SK-N-SH (cell line): ENCODE data around the gene C18orf54. TPM values are rescaled to one million over a fixed set of nuclear protein-coding genes. Genes with fewer than 3 reads are reported as not detected.

ENCODE experiments used
- CTCF ChIA-PET: fragments of 300-600, 350-600 bp; formaldehyde crosslinking; extraction: SDS; loops from one replicate; lab custom pipeline; 2021; lab: Yijun Ruan, JAX
- POLR2A ChIA-PET: fragments of 350-600 bp; sonication (Branson Sonifier 250); formaldehyde crosslinking; extraction: SDS; loops from one replicate; lab custom pipeline; 2020; ENCODE audit warnings: antibody characterized with exemption, inconsistent platforms; lab: Yijun Ruan, JAX
- DNase-seq: peaks from one replicate; pipeline ENCODE4 v3.0.0; 2012
- H2AFZ ChIP-seq: fragments of 200-600 bp; sonication (generic); 2 replicates; pipeline ENCODE4 v1.8.1; 2016; ENCODE audit warnings: antibody characterized with exemption, mild to moderate bottlenecking, low read depth
- H3F3A ChIP-seq: fragments of 200-600 bp; sonication (generic); replicated peaks from 2 replicates; pipeline ENCODE3; 2016; ENCODE audit warnings: antibody characterized with exemption, mild to moderate bottlenecking; ENCODE audit not compliant: insufficient read depth
- H3K27ac ChIP-seq, 2 experiments: fragments of 200-500 bp in 1 of 2; fragments of 200-600 bp in 1 of 2; sonication (Bioruptor generic) in 1 of 2; sonication (generic), shearing (Covaris generic) in 1 of 2; 2 replicates each; pipeline versions ENCODE4 v1.5.1 to v1.6.1; 2014 to 2016; ENCODE audit warnings: low read depth in 2 of 2, inconsistent platforms in 1 of 2, low read length in 1 of 2, mild to moderate bottlenecking in 1 of 2, mixed read lengths in 1 of 2
- H3K27me3 ChIP-seq: fragments of 200-600 bp; sonication (generic), shearing (Covaris generic); 2 replicates; pipeline ENCODE4 v1.6.1; 2016; ENCODE audit warnings: mixed run types; ENCODE audit not compliant: insufficient read depth
- H3K36me3 ChIP-seq, 2 experiments: fragments of 200-500 bp in 1 of 2; fragments of 200-600 bp in 1 of 2; sonication (Bioruptor generic) in 1 of 2; sonication (generic) in 1 of 2; replicated peaks in 1 of 2; 2 replicates each; pipeline versions ENCODE3 to v1.5.1; 2014 to 2016; ENCODE audit warnings: low read length in 1 of 2, mild to moderate bottlenecking in 1 of 2; ENCODE audit not compliant: insufficient read depth in 2 of 2, control insufficient read depth in 1 of 2
- H3K4me1 ChIP-seq, 2 experiments: fragments of 200-500 bp in 1 of 2; fragments of 200-600 bp in 1 of 2; sonication (Bioruptor generic) in 1 of 2; sonication (generic), shearing (Covaris generic) in 1 of 2; 2 replicates each; pipeline versions ENCODE4 v1.5.1 to v1.6.1; 2014 to 2016; ENCODE audit warnings: low read depth in 1 of 2, low read length in 1 of 2, mixed run types in 1 of 2; ENCODE audit not compliant: insufficient read depth in 2 of 2, control insufficient read depth in 1 of 2
- H3K4me2 ChIP-seq: fragments of 200-600 bp; sonication (generic), shearing (Covaris generic); 2 replicates; pipeline ENCODE4 v1.6.1; 2017; ENCODE audit warnings: mixed run types
- H3K4me3 ChIP-seq, 2 experiments: fragments of 200-500 bp in 1 of 2; fragments of 200-600 bp in 1 of 2; sonication (Bioruptor generic) in 1 of 2; sonication (generic), shearing (Covaris generic) in 1 of 2; 2 replicates each; pipeline versions ENCODE4 v1.5.1 to v1.8.1; 2014 to 2016; ENCODE audit warnings: low read depth in 2 of 2, inconsistent platforms in 1 of 2, low read length in 1 of 2, mild to moderate bottlenecking in 1 of 2, mixed read lengths in 1 of 2, moderate library complexity in 1 of 2
- H3K79me2 ChIP-seq: fragments of 200-600 bp; sonication (generic); 2 replicates; pipeline ENCODE4 v1.8.1; 2017; ENCODE audit warnings: mild to moderate bottlenecking; ENCODE audit not compliant: insufficient read depth
- H3K9ac ChIP-seq: fragments of 200-600 bp; sonication (generic); 2 replicates; pipeline ENCODE4 v1.6.1; 2017; ENCODE audit warnings: mixed run types
- H3K9me2 ChIP-seq: fragments of 200-600 bp; sonication (generic); 2 replicates; pipeline ENCODE4 v1.6.1; 2017; ENCODE audit warnings: mixed run types
- H3K9me3 ChIP-seq: fragments of 200-600 bp; sonication (generic); 2 replicates; pipeline ENCODE4 v1.6.1; 2017; ENCODE audit warnings: mixed run types, mild to moderate bottlenecking, moderate library complexity
- H4K20me1 ChIP-seq: fragments of 200-600 bp; sonication (generic); 2 replicates; pipeline ENCODE4 v1.6.1; 2017; ENCODE audit warnings: mild to moderate bottlenecking, mixed run types; ENCODE audit not compliant: insufficient read depth
- CTCF ChIP-seq: fragments of 200-600 bp; sonication (generic); IDR thresholded peaks from 2 replicates; pipeline ENCODE4 v1.6.1; 2017; ENCODE audit warnings: antibody characterized with exemption, mild to moderate bottlenecking, moderate library complexity
- GABPA ChIP-seq: IDR thresholded peaks from 2 replicates; pipeline ENCODE4 v1.4.0; 2012; ENCODE audit warnings: low read depth, mild to moderate bottlenecking
- NRF1 ChIP-seq: IDR thresholded peaks from 2 replicates; pipeline ENCODE4 v1.6.1; 2012; ENCODE audit warnings: low read depth, mild to moderate bottlenecking, low read length
- POLR2AphosphoS5 ChIP-seq: IDR thresholded peaks from 2 replicates; pipeline ENCODE4 v1.6.1; 2012; ENCODE audit warnings: low read depth, low read length
- RAD21 ChIP-seq: IDR thresholded peaks from 2 replicates; pipeline ENCODE4 v1.6.1; 2012; ENCODE audit warnings: mild to moderate bottlenecking, low read length
- REST ChIP-seq: IDR thresholded peaks from 2 replicates; pipeline ENCODE4 v1.6.1; 2012; ENCODE audit warnings: mild to moderate bottlenecking, low read depth, low read length, moderate library complexity
- RFX5 ChIP-seq: IDR thresholded peaks from 2 replicates; pipeline ENCODE4 v1.6.1; 2012; ENCODE audit warnings: mild to moderate bottlenecking, improper control_type of control experiment, low read length
- SMC3 ChIP-seq: IDR thresholded peaks from 2 replicates; pipeline ENCODE4 v1.6.1; 2012; ENCODE audit warnings: low read depth, low read length, improper control_type of control experiment
- TCF12 ChIP-seq: IDR thresholded peaks from 2 replicates; pipeline ENCODE4 v1.4.0; 2012
- TEAD4 ChIP-seq: IDR thresholded peaks from 2 replicates; pipeline ENCODE4 v1.4.0; 2012; ENCODE audit warnings: mild to moderate bottlenecking, borderline replicate concordance; ENCODE audit not compliant: insufficient read depth
- YY1 ChIP-seq: IDR thresholded peaks from 2 replicates; pipeline ENCODE4 v1.4.0; 2012; ENCODE audit warnings: low read depth, mild to moderate bottlenecking
- WGBS: methylation state at CpG from one replicate; pipeline ENCODE4 v1.1.6; 2017; ENCODE audit warnings: low lambda C conversion rate; 5-methylcytosine and 5-hydroxymethylcytosine counted together
- polyA plus RNA-seq, 3 experiments: library from polyadenylated mRNA; depleted of rRNA; stranded (reverse); fragments of >200 nt; gene quantifications; 2 replicates each; pipeline ENCODE4 v1.2.3, GENCODE V29; 2012
- TF ChIP-seq, protein P1 (sequence below): fragments of 150-350 bp; IDR thresholded peaks from 2 replicates; pipeline ENCODE4 v1.6.1; 2017; ENCODE audit warnings: antibody characterized with exemption, low read length, low read depth, borderline replicate concordance
- TF ChIP-seq, protein P2 (sequence below): IDR thresholded peaks from 2 replicates; pipeline ENCODE4 v1.4.0; 2012; ENCODE audit warnings: low read depth

C18orf54 gene
- polyA plus RNA-seq, 1 of the 3 experiments (the other 2 are of a cell fraction): 0.76 TPM

GRCh38 chr18:54359233-54359632, 1.5 kb downstream of the C18orf54 start:
- peak overlapping the region; percentile 98 for H2AFZ ChIP-seq
- peak overlapping the region; percentile 79 for H3K4me2 ChIP-seq
- H3K27me3 ChIP-seq: no peaks in the 10 kb centered on the region
- no peaks in the 10 kb centered on the region; a peak in 2 of 4 replicates for H3K4me1 ChIP-seq
- H3K9me2 ChIP-seq: no peaks in the 10 kb centered on the region
- ChIA-PET POLR2A (no interaction called here), CTCF (no interaction called here)
- H3K4me3 ChIP-seq: peak overlapping the region; percentile 66 to 84
- peaks cover 0 to 13% of the 10 kb centered on the region in 2 experiments for H3K36me3 ChIP-seq
- H3K79me2 ChIP-seq: peaks cover 17% of the 10 kb centered on the region
- H3K9ac ChIP-seq: peak overlapping the region; percentile 73
- H3K27ac ChIP-seq: peak overlapping the region; percentile 34 to 58; a peak in 2 of 4 replicates
- H3K9me3 ChIP-seq: no peaks in the 10 kb centered on the region
- peak; percentile 56; the same call in 1 of the 2 replicates for TF ChIP-seq YY1
- TF ChIP-seq, protein P1, sequence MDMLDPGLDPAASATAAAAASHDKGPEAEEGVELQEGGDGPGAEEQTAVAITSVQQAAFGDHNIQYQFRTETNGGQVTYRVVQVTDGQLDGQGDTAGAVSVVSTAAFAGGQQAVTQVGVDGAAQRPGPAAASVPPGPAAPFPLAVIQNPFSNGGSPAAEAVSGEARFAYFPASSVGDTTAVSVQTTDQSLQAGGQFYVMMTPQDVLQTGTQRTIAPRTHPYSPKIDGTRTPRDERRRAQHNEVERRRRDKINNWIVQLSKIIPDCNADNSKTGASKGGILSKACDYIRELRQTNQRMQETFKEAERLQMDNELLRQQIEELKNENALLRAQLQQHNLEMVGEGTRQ: no peak
- TF ChIP-seq, all 33 proteins: peak for 1
- H4K20me1 ChIP-seq: no peaks in the 10 kb centered on the region
- H3F3A ChIP-seq: peaks cover 5% of the 10 kb centered on the region
- 15% methylated on average over 6 of the region's 6 CpGs for WGBS
- DNase-seq: no peak

GRCh38 chr18:54360406-54360805, 2.7 kb downstream of the C18orf54 start:
- POLR2A ChIA-PET: no interaction called here
- no peak overlapping the region for H3K4me3 ChIP-seq
- H3K4me1 ChIP-seq: no peaks in the 10 kb centered on the region; a peak in 2 of 4 replicates
- no peak overlapping the region for H3K4me2 ChIP-seq
- no peak overlapping the region for H3K27ac ChIP-seq
- H3K79me2 ChIP-seq: peaks cover 17% of the 10 kb centered on the region
- no peak for DNase-seq
- WGBS: 94% methylated on average over 3 of the region's 3 CpGs
- H2AFZ ChIP-seq: no peak overlapping the region; the same call in 1 of the 2 replicates
- H3K9me2 ChIP-seq: no peaks in the 10 kb centered on the region
- H3K27me3 ChIP-seq: no peaks in the 10 kb centered on the region
- H4K20me1 ChIP-seq: no peaks in the 10 kb centered on the region
- H3F3A ChIP-seq: peaks cover 5% of the 10 kb centered on the region
- CTCF ChIA-PET: no interaction called here
- H3K9ac ChIP-seq: no peak overlapping the region
- no peaks in the 10 kb centered on the region for H3K9me3 ChIP-seq
- H3K36me3 ChIP-seq: peaks cover 0 to 13% of the 10 kb centered on the region in 2 experiments
- no peak for TF ChIP-seq RFX5
- TF ChIP-seq RAD21: no peak
- no peak for TF ChIP-seq SMC3
- TF ChIP-seq TEAD4: no peak
- no peak for TF ChIP-seq REST
- TF ChIP-seq GABPA: no peak
- no peak for TF ChIP-seq CTCF
- TF ChIP-seq TCF12: no peak
- TF ChIP-seq, protein P2, sequence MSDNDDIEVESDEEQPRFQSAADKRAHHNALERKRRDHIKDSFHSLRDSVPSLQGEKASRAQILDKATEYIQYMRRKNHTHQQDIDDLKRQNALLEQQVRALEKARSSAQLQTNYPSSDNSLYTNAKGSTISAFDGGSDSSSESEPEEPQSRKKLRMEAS: no peak
- TF ChIP-seq POLR2AphosphoS5: no peak
- TF ChIP-seq NRF1: no peak
